Activated CD8-positive, alpha-beta memory T cell treated with anti-CD3 and anti-CD28 coated beads, Interleukin-2, amount 10 ng/mL, durations not matched to agents 7 days and 5 days (primary cell): ENCODE results near the gene CALR. TPM values are rescaled to one million over a fixed set of nuclear protein-coding genes. Genes with fewer than 3 reads are reported as not detected.
"Not testable (repeated sequence)": the region's sequence is repeated elsewhere in the genome, so short reads cannot be mapped to it uniquely, and the experiment has no call there.

ENCODE experiments used
- ATAC-seq: fragments of 150-1000 bp; cut with Tn5 transposase; one replicate; pipeline ENCODE4 v1.10.0; 2021; ENCODE audit warnings: moderate library complexity
- CTCF ChIA-PET: fragments of 350-600 bp; sonication (Branson Sonifier 250); formaldehyde crosslinking; loops from one replicate; lab custom pipeline; 2021; ENCODE audit warnings: antibody characterized with exemption; lab: Charles Lee
- DNase-seq: peaks from one replicate; pipeline ENCODE4 v3.0.0-alpha.2; 2020
- H3K27ac Mint-ChIP-seq: one replicate; pipeline ENCODE4 v1.8.0; 2021; ENCODE audit warnings: mild to moderate bottlenecking, mixed read lengths
- H3K27me3 Mint-ChIP-seq: one replicate; pipeline ENCODE4 v1.8.0; 2021; ENCODE audit warnings: mixed read lengths
- H3K36me3 Mint-ChIP-seq: one replicate; pipeline ENCODE4 v1.8.0; 2021; ENCODE audit warnings: mild to moderate bottlenecking, mixed read lengths
- H3K4me1 Mint-ChIP-seq: one replicate; pipeline ENCODE4 v1.8.0; 2021; ENCODE audit warnings: mixed read lengths
- H3K4me3 Mint-ChIP-seq: one replicate; pipeline ENCODE4 v1.8.0; 2021; ENCODE audit warnings: mild to moderate bottlenecking, moderate library complexity, mixed read lengths
- H3K9me3 Mint-ChIP-seq: one replicate; pipeline ENCODE4 v1.8.0; 2022; ENCODE audit warnings: low read depth, mixed read lengths
- total RNA-seq, 2 experiments: library from RNA; stranded (reverse); gene quantifications; one replicate each; pipeline ENCODE4 v1.2.3, GENCODE V29; 2021

The CALR gene
- total RNA-seq, 2 experiments from 2014 or later: 745 to 898 TPM

- ATAC-seq, H3K27me3 Mint-ChIP-seq, DNase-seq, H3K9me3 Mint-ChIP-seq, H3K27ac Mint-ChIP-seq, H3K4me3 Mint-ChIP-seq, H3K36me3 Mint-ChIP-seq: not testable (repeated sequence)
- peaks cover 44% of the 10 kb centered on the region for H3K4me1 Mint-ChIP-seq
- CTCF ChIA-PET: interaction anchor here (1.4 to 1.6 kb wide), 2 partner anchors 31 to 49 kb away, joined by 4 to 8 read pairs; no protein-coding TSS in a partner anchor
These were observed 22.5 kb upstream of the CALR start for GRCh38 chr19:12915860-12916259.

- CTCF ChIA-PET: no interaction called here
- Mint-ChIP-seq H3K27ac (peak overlapping the region; percentile 86), H3K9me3 (no peaks in the 10 kb centered on the region), H3K4me1 (peaks cover 43% of the 10 kb centered on the region), H3K36me3 (peaks cover 14% of the 10 kb centered on the region), H3K4me3 (no peak overlapping the region), H3K27me3 (no peaks in the 10 kb centered on the region)
- ATAC-seq (no peak), DNase-seq (no peak)
These were observed 20.2 kb upstream of the CALR start for GRCh38 chr19:12918253-12918652.

DNA sequence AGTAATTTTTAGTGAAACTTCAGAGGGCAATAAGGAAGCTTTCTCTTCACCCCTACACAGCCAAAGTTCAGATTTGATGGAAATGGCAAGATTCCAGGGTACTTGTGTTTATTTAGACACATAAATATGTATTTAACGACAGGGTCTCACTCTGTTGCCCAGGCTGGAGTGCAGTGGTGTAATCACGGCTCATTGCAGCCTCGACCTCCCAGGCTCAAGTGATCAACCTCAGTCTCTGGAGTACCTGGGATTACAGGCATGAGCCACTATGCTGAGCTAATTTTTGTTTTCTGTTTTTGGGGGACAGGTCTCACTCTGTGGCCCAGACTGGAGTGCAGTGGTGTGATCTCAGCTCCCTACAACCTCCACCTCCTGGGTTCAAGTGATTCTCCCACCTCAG, 17.4 kb upstream of the CALR start:
- CTCF ChIA-PET: interaction anchor here (1.1 to 1.2 kb wide), 3 partner anchors 18 to 36 kb away, joined by 3 to 4 read pairs (median 3); partner anchors contain the start of gene GCDH
- DNase-seq (no peak), ATAC-seq (no peak)
- no peak overlapping the region for H3K4me3 Mint-ChIP-seq
- no peaks in the 10 kb centered on the region for H3K9me3 Mint-ChIP-seq
- H3K4me1 Mint-ChIP-seq: peaks cover 21% of the 10 kb centered on the region
- no peaks in the 10 kb centered on the region for H3K27me3 Mint-ChIP-seq
- peaks cover 30% of the 10 kb centered on the region for H3K36me3 Mint-ChIP-seq
- peak overlapping the region; percentile 68 for H3K27ac Mint-ChIP-seq

- H3K27ac Mint-ChIP-seq: peak overlapping the region; percentile 11
- no peak overlapping the region for H3K4me3 Mint-ChIP-seq
- peaks cover 15% of the 10 kb centered on the region for H3K4me1 Mint-ChIP-seq
- CTCF ChIA-PET: interaction anchor here (1.0 kb wide), 1 partner anchor 32 kb away, joined by 3 read pairs; the partner anchor contains the start of gene GCDH
- peaks cover 41% of the 10 kb centered on the region for H3K36me3 Mint-ChIP-seq
- DNase-seq: no peak
- ATAC-seq: no peak
- no peaks in the 10 kb centered on the region for H3K27me3 Mint-ChIP-seq
- no peaks in the 10 kb centered on the region for H3K9me3 Mint-ChIP-seq
These were observed 15.4 kb upstream of the CALR start for GRCh38 chr19:12922959-12923358.

DNA sequence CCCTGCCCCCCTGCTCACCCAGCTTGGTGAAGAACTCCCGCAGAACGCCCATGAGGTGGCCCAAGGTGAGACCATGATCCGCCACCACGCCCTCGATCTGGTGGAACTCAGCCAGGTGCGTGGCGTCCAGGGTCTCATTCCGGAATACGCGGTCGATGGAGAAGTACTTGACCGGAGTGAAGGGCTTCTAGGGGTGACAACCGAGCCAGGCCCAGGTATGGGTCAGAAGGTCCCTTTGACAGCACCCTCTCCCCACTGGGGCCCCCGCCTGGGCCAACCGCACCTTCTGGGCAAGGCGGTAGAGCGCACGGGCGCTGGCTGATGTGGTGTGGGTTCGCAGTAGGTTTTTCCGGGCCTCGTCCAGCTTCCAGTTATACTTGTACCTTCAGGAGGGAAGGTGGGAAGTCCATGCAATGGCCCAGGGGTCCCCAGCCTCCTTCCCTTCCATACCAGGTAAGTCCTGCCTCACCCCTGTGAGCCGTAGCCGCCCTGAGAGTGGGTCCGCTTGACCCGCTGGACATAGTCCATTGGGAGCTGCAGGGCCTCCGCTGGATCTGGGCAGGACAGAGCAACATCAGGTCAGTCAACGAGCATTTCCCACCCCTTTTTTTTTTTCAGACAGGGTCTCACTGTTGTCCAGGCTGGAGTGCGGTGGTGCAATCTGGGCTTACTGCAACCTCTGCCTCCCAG, 13.6 kb upstream of the CALR start:
- no peak overlapping the region for H3K27ac Mint-ChIP-seq
- H3K36me3 Mint-ChIP-seq: peaks cover 49% of the 10 kb centered on the region
- ATAC-seq (no peak), DNase-seq (no peak)
- CTCF ChIA-PET: no interaction called here
- H3K4me3 Mint-ChIP-seq: no peak overlapping the region
- H3K27me3 Mint-ChIP-seq: no peaks in the 10 kb centered on the region
- H3K9me3 Mint-ChIP-seq: no peaks in the 10 kb centered on the region
- peaks cover 3% of the 10 kb centered on the region for H3K4me1 Mint-ChIP-seq

DNA sequence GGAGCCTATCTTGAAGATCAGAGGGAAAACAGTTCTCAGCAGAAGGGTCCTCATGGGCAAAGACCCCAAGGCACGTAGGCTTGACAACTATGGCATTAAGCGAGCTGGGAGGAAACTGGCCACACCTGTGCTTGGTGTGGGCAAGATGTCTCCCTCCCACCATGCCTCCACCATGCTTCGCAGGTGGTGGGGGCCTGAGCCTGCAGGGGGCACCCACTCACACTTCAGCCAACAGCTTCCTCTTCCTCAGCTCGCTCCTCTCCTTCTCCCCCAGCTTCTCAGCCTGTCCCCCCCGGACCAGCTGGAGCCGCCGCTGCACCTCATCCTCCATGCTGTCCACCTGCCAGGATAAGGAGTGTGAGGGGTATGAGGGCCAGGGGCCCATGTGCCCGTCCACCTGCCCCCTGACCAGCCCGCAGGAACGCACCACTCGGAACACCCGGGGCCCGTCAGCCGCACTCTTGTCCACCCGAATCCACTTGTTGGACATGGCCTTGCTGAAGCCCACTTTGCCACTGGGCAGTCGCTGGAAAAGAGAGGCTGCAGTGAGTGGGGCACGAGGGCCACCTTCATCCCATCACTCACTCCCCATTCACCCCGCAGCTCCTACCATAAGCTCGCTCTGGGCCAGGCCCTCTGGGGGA, 8.3 kb upstream of the CALR start:
- Mint-ChIP-seq H3K36me3 (peaks cover 32% of the 10 kb centered on the region), H3K27me3 (no peaks in the 10 kb centered on the region), H3K9me3 (no peaks in the 10 kb centered on the region), H3K4me1 (peaks cover 24% of the 10 kb centered on the region), H3K27ac (no peak overlapping the region), H3K4me3 (no peak overlapping the region)
- CTCF ChIA-PET: interaction anchor here (0.5 to 4.6 kb wide), 3 partner anchors 35 to 658 kb away, joined by 3 to 23 read pairs (median 8); partner anchors contain the start of gene GCDH
- ATAC-seq (no peak), DNase-seq (no peak)

DNA sequence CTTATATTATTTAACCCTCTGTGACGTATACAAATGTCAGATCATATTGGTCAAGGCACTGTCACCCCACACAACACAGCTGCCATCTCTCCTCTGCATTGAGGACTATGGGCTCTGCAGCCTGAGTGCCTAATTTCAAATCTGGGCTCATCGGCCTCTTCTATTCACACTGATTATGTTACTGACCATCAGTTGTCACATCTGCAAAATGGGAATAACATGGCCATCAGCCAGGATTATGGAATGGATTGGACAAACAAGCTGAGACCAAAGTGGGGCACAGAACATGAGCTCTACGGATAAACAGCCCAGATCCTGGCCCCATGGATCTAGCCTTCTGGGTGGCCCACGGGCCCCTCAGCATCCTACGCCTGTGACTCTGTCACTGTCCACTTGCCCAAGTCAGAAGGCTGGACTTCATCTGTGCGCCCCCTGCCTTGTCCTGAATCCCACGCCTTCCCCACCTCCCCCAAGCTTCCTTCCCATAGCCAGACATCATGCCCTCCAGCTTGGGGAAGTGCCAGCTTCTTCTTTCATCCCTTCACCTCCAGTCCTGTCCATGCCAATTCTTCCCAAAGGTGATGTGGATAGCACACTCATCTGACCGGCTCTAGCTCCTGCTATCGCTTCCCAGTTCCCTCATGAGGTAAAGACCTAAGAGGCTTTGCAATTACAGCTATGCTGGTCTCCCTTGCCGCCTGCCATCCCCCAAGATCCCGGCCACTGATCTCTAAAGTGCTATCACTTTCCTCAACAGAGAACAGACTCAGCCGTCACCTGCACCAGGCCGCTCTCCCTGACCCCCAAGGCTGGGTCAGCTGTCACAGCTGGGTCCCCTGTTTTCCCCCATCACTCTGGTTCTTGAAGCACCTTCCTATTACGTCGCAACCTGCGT, 5.8 kb upstream of the CALR start:
- ATAC-seq (no peak), DNase-seq (no peak)
- Mint-ChIP-seq H3K27ac (peak overlapping the region; percentile 88), H3K4me3 (peak overlapping the region; percentile 92), H3K4me1 (peaks cover 37% of the 10 kb centered on the region), H3K36me3 (peaks cover 19% of the 10 kb centered on the region), H3K9me3 (no peaks in the 10 kb centered on the region), H3K27me3 (no peaks in the 10 kb centered on the region)
- CTCF ChIA-PET: interaction anchor here (0.6 to 4.6 kb wide), 14 partner anchors 9 to 167 kb away, joined by 3 to 23 read pairs (median 4); partner anchors contain the start of genes DNASE2, KLF1, RAD23A and SYCE2

DNA sequence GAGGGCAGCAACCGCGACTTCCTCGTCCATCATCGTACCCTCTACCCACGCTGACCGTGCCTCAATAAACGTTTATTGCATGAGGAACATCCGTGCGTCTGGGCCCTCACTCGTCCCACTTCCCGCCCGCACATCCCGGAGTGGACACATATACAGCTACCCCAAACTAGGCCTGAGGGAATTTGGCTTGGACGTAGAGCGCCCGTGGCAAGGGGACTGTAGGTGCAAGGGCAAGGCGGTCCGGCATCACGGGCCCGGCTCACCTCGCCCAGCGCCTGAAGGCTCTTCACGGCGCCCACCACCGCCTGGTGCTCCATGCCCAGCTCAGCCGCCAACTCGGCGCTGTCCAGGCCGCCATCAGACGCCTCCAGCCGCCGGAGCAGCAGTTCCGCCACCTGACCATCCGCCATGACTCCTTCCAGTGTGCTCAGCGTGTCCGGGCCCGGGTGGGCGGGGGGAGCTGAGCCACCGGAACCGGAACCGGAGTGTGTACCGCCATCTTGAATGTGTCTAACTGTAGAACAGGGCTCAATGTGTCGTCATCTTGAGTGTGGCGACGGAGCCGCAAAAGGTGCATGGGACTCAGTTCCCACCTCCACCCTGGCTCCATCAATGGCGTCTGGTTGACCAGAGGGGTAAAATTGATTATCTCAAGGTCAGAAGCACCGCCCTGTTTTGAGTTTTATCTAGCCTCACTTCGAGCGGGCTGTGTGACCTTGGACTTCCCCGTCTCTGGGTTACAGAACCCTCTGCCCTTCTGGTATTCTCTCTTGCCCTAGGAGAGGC, 4.9 kb upstream of the CALR start, which contains the start of gene FARSA:
TSS of gene FARSA (minus strand) at position 425 of the 786 bp plus-strand sequence. CDS start at position 410, 15 bp downstream.
- Mint-ChIP-seq H3K4me1 (peaks cover 42% of the 10 kb centered on the region), H3K36me3 (peaks cover 17% of the 10 kb centered on the region), H3K4me3 (peak within 1 kb of the TSS; percentile 92), H3K27me3 (no peaks in the 10 kb centered on the region), H3K27ac (peak within 1 kb of the TSS; percentile 88), H3K9me3 (no peaks in the 10 kb centered on the region)
- peak; percentile 96 for DNase-seq
- CTCF ChIA-PET: interaction anchor here (0.7 to 4.6 kb wide), 9 partner anchors 8 to 160 kb away, joined by 3 to 23 read pairs (median 6); partner anchors contain the start of genes DNASE2, RAD23A and SYCE2
- ATAC-seq: peak; percentile 63

GRCh38 chr19:12935071-12935470, 3.3 kb upstream of the CALR start:
- no peak overlapping the region for H3K4me3 Mint-ChIP-seq
- no peaks in the 10 kb centered on the region for H3K9me3 Mint-ChIP-seq
- H3K36me3 Mint-ChIP-seq: peaks cover 22% of the 10 kb centered on the region
- DNase-seq (no peak), ATAC-seq (no peak)
- no peaks in the 10 kb centered on the region for H3K27me3 Mint-ChIP-seq
- H3K27ac Mint-ChIP-seq: no peak overlapping the region
- CTCF ChIA-PET: no interaction called here
- peaks cover 54% of the 10 kb centered on the region for H3K4me1 Mint-ChIP-seq

- no peak for ATAC-seq
- H3K36me3 Mint-ChIP-seq: peaks cover 34% of the 10 kb centered on the region
- CTCF ChIA-PET: no interaction called here
- peak overlapping the region; percentile 52 for H3K27ac Mint-ChIP-seq
- H3K9me3 Mint-ChIP-seq: no peaks in the 10 kb centered on the region
- no peaks in the 10 kb centered on the region for H3K27me3 Mint-ChIP-seq
- H3K4me3 Mint-ChIP-seq: no peak overlapping the region
- no peak for DNase-seq
- H3K4me1 Mint-ChIP-seq: peaks cover 62% of the 10 kb centered on the region
These were observed 1.8 kb upstream of the CALR start for GRCh38 chr19:12936582-12936981.

DNA sequence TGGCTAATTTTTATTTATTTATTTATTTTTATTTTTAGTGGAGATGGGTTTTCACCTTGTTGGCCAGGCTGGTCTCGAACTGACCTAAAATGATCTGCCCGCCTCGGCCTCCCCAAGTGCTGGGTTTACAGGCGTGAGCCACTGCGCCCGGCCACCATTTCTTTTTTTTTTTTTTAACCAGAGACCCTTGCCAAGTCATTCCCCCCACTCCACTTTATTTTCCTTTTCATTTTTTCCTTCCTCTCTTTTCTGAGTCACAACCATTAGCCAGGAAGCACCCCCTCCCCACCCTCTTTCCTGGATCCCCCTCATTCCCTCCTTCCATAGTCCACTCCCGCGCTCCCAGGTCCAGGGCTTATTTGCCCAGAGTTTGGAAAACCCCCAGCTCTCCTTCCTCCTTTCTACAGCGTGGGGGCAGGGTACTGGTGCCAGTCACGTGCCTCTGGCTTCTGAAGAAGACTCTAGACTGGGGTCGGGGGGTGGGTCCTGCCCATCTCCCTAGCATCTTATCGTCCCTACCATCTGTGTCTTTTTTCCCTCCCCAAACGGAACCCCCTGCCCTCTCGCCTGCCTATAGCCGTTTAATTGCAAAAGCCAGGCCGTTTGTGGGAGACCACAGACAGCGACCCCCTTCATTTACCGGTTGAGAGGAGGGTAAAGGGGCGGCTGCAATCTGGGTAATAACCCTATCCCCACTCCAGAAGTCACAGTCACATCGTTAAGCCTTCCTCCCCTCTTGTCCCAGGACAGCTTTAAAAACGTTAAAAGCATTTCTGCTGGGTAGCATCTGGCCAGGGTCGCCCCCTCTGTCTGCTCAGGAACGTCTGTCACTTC, 1.1 kb upstream of the CALR start:
- Mint-ChIP-seq H3K4me1 (peaks cover 65% of the 10 kb centered on the region), H3K27ac (peak overlapping the region; percentile 95), H3K36me3 (peaks cover 39% of the 10 kb centered on the region), H3K4me3 (peak overlapping the region; percentile 100), H3K9me3 (no peaks in the 10 kb centered on the region), H3K27me3 (no peaks in the 10 kb centered on the region)
- CTCF ChIA-PET: interaction anchor here (0.7 to 1.8 kb wide), 10 partner anchors 10 to 141 kb away, joined by 3 to 12 read pairs (median 6); partner anchors contain the start of genes GADD45GIP1, GCDH and SYCE2
- ATAC-seq: no peak
- DNase-seq: no peak
